ENCODE results near the gene MNS1.

- TF ChIP-seq POLR2A (IDR thresholded peaks at IDR 0.05) = no peak
- peak; percentile 34 to 74 (median 60) for TF ChIP-seq CTCF (IDR thresholded peaks at IDR 0.05)
Observed at GRCh38 chr15:56496635-56497034, 31.7 kb upstream of the MNS1 start.
